SIG-M5 (cell line): Measurements from ENCODE around the gene INSL4.

Source experiments
- DNase-seq: peaks from one replicate; lab custom pipeline; 2025; lab: John Stamatoyannopoulos, UW

Gene INSL4

GRCh38 chr9:5231212-5231611, at the start of gene INSL4:
TSS of gene INSL4 (plus strand) at chr9:5231419. CDS start at chr9:5231524, 105 bp downstream.
- no peak for DNase-seq

- no peak for DNase-seq
These were observed 46.4 kb upstream of the INSL4 start for GRCh38 chr9:5184776-5185175.

GRCh38 chr9:5185220-5185840, 45.9 kb upstream of the INSL4 start, which contains the start of gene INSL6:
TSS of gene INSL6 (minus strand) at chr9:5185639. CDS start at chr9:5185602, 37 bp downstream.
- no peak for DNase-seq

GRCh38 chr9:5186416-5187169, 44.6 kb upstream of the INSL4 start:
- no peak for DNase-seq

- DNase-seq: no peak
These were observed 42.9 kb upstream of the INSL4 start for GRCh38 chr9:5188060-5188984.

- no peak for DNase-seq
These were observed 39.2 kb upstream of the INSL4 start for GRCh38 chr9:5191985-5192384.

GRCh38 chr9:5193345-5193744, 37.9 kb upstream of the INSL4 start:
- no peak for DNase-seq

- DNase-seq: no peak
These were observed 35.8 kb upstream of the INSL4 start for GRCh38 chr9:5195463-5195862.

- no peak for DNase-seq
These were observed 26.1 kb upstream of the INSL4 start for GRCh38 chr9:5205071-5205470.

GRCh38 chr9:5230554-5230953, 665 bp upstream of the INSL4 start:
- no peak for DNase-seq

- DNase-seq: no peak
These were observed 32.4 kb downstream of the INSL4 start for GRCh38 chr9:5263351-5264218.

GRCh38 chr9:5264219-5264595, 33.0 kb downstream of the INSL4 start:
- DNase-seq: no peak

GRCh38 chr9:5265939-5266338, 34.7 kb downstream of the INSL4 start:
- no peak for DNase-seq

- DNase-seq: no peak
These were observed 38.1 kb downstream of the INSL4 start for GRCh38 chr9:5269249-5269715.

GRCh38 chr9:5274770-5275169, 43.6 kb downstream of the INSL4 start:
- no peak for DNase-seq

GRCh38 chr9:5278486-5278885, 47.3 kb downstream of the INSL4 start:
- DNase-seq: no peak
